Natural killer cell (primary cell): ENCODE results near the gene ZNF888. TPM values are rescaled to one million over a fixed set of nuclear protein-coding genes. Genes with fewer than 3 reads are reported as not detected.
A peak's percentile ranks its signal among the peaks of the same experiment; 100 is the strongest.

Source experiments
- ATAC-seq, 3 donors: fragments of 150-1000 bp in 2 of 3; fragments of 200-7000 bp in 1 of 3; cut with Tn5 transposase; 1 replicate in 1 of 3; 2 replicates in 2 of 3; pipeline ENCODE4 v1.10.0; 2021; ENCODE audit warnings: mild to moderate bottlenecking in 2 of 3, moderate library complexity in 2 of 3
- DNase-seq, 2 donors: peaks; one replicate each; pipeline versions ENCODE4 v3.0.0 to v3.0.0-alpha.2; 2013 to 2021; ENCODE audit warnings: mixed read lengths in 1 of 2
- H3K27ac ChIP-seq: one replicate; pipeline ENCODE4 v1.5.1; 2013; ENCODE audit warnings: mild to moderate bottlenecking, low read length
- H3K27me3 ChIP-seq: one replicate; pipeline ENCODE4 v1.6.1; 2013; ENCODE audit warnings: low read length; ENCODE audit not compliant: control insufficient read depth, insufficient read depth
- H3K36me3 ChIP-seq: one replicate; pipeline ENCODE4 v1.6.1; 2013; ENCODE audit warnings: low read length; ENCODE audit not compliant: control insufficient read depth, insufficient read depth
- H3K4me1 ChIP-seq: one replicate; pipeline ENCODE4 v1.6.1; 2013; ENCODE audit warnings: low read length; ENCODE audit not compliant: control insufficient read depth, insufficient read depth
- H3K4me3 ChIP-seq: one replicate; pipeline ENCODE4 v1.5.1; 2013; ENCODE audit warnings: low read length
- H3K9me3 ChIP-seq: one replicate; pipeline ENCODE4 v1.6.1; 2013; ENCODE audit warnings: low read length; ENCODE audit not compliant: control insufficient read depth, insufficient read depth
- H3K27ac Mint-ChIP-seq, 2 donors: one replicate each; pipeline ENCODE4 v1.8.0; 2022; ENCODE audit warnings: mild to moderate bottlenecking in 2 of 2, mixed read lengths in 2 of 2, moderate library complexity in 1 of 2
- H3K27me3 Mint-ChIP-seq, 2 donors: one replicate each; pipeline ENCODE4 v1.8.0; 2022; ENCODE audit warnings: low read depth in 2 of 2, mixed read lengths in 2 of 2
- H3K36me3 Mint-ChIP-seq: one replicate; pipeline ENCODE4 v1.8.0; 2022; ENCODE audit warnings: mixed read lengths
- H3K4me1 Mint-ChIP-seq, 2 donors: one replicate each; pipeline ENCODE4 v1.8.0; 2022; ENCODE audit warnings: mixed read lengths in 2 of 2
- H3K4me3 Mint-ChIP-seq: one replicate; pipeline ENCODE4 v1.8.0; 2022; ENCODE audit warnings: mild to moderate bottlenecking, moderate library complexity, mixed read lengths
- H3K9me3 Mint-ChIP-seq, 2 donors: one replicate each; pipeline ENCODE4 v1.8.0; 2022; ENCODE audit warnings: mixed read lengths in 2 of 2
- CTCF ChIP-seq: fragments of 200-600 bp; IDR thresholded peaks from one replicate; pipeline ENCODE4 v1.8.0; 2022; ENCODE audit warnings: antibody characterized with exemption
- WGBS: methylation state at CpG from one replicate; pipeline ENCODE4 v1.1.7; 2013; ENCODE audit warnings: missing lambda C conversion rate; ENCODE audit not compliant: insufficient coverage; 5-methylcytosine and 5-hydroxymethylcytosine counted together
- intact Hi-C: fragments of 100-400 bp; cut with micrococcal nuclease; formaldehyde crosslinking; loops from one replicate; pipeline ENCODE4 v1.14.2; 2022
- total RNA-seq, 4 donors: library from RNA; stranded (reverse); fragments of 120-200 nt in 1 of 4; gene quantifications; one replicate each; pipeline versions ENCODE4 v1.2.3 to v1.2.4, GENCODE V29; 2013 to 2022

ZNF888 gene
- 10 to 100 TPM in 1 of 3 donors, 1 to 10 TPM in 2; 5.1 to 13.5 (median 8.0) TPM for total RNA-seq
- total RNA-seq (2013), result 11.3 TPM

- H3K27me3 Mint-ChIP-seq, result no peaks in the 10 kb centered on the region
- peak within 1 kb of the TSS; percentile 57 to 80 for H3K27ac Mint-ChIP-seq
- no peak for TF ChIP-seq CTCF
- Histone ChIP-seq H3K4me3 (peak within 1 kb of the TSS; percentile 76), H3K36me3 (peaks cover 2% of the 10 kb centered on the region), H3K4me1 (peaks cover 19% of the 10 kb centered on the region), H3K27me3 (no peaks in the 10 kb centered on the region), H3K27ac (peak within 1 kb of the TSS; percentile 69), H3K9me3 (no peaks in the 10 kb centered on the region)
- 2% methylated on average over 53 of the region's 55 CpGs for WGBS
- intact Hi-C loops, result loop anchor here (1.0 to 2.0 kb wide), 2 partner anchors 19 to 26 kb away; partner anchors contain the start of gene ZNF320
- H3K4me1 Mint-ChIP-seq, result peaks cover 16 to 29% of the 10 kb centered on the region in 2 donors
- H3K4me3 Mint-ChIP-seq, result peak within 1 kb of the TSS; percentile 89
- H3K36me3 Mint-ChIP-seq, result no peaks in the 10 kb centered on the region
- ATAC-seq (peak; percentile 100), DNase-seq (peak; percentile 84 to 88)
- no peaks in the 10 kb centered on the region for H3K9me3 Mint-ChIP-seq
Observed at GRCh38 chr19:52922841-52923777, at the start of gene ZNF888. ZNF888 (minus strand) TSS chr19:52923428; CDS start chr19:52917873, 5,555 bp downstream.

DNA sequence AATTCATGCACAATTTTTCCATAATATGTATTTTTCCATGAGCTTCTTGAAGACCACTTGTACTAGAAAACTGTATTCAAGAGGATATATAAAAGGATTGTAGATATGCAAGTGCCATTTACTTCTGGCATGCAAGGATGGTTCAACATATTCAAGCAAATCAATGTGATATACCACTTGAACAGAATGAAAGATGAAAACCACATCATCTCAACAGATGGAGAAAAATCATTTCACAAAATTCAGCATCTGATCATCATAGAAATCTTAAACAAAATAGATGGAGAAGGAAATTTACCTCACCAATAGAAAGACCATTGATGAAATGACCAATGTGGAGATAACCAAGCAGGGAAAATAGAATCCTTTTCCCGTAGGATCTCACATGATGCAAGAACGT lies 44.5 kb upstream of the ZNF888 start:
- H3K36me3 Mint-ChIP-seq, result peaks cover 35% of the 10 kb centered on the region
- DNase-seq, result no peak

DNA sequence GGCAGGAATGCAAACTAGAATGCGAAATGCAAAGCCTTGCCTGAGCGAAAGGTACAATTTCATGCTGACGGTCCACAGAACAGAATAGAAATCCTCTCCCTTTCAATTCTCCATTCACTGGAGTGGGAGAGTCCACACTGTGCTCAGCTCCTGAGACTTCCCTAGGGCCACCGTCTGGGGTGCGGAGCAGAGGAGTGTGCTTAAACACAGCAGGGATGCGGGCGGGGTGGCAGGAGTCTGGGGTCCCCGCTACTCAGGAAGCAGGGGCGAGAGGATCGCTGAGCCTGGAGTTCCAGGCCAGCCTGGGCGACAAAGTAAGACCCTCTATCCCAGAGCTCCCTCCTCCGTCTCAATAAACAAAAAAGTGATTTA lies 40.0 kb upstream of the ZNF888 start:
- peaks cover 14% of the 10 kb centered on the region for H3K4me1 ChIP-seq
- H3K27me3 ChIP-seq, result no peaks in the 10 kb centered on the region
- H3K4me3 Mint-ChIP-seq, result peak overlapping the region; percentile 93
- no peaks in the 10 kb centered on the region for H3K27me3 Mint-ChIP-seq
- peak overlapping the region; percentile 68 for H3K4me3 ChIP-seq
- peak in 2 of 3 donors; percentile 4 to 7 for ATAC-seq
- H3K36me3 Mint-ChIP-seq, result peaks cover 20% of the 10 kb centered on the region
- DNase-seq, result no peak
- H3K27ac ChIP-seq, result peak overlapping the region; percentile 59
- H3K27ac Mint-ChIP-seq, result peak overlapping the region; percentile 89 to 93
- WGBS, result 7% methylated on average over 12 of the region's 12 CpGs
- TF ChIP-seq CTCF, result no peak
- intact Hi-C loops, result loop anchor here (2.0 to 10.0 kb wide), 2 partner anchors 140 to 178 kb away; partner anchors contain the start of genes ZNF160 and ZNF600
- H3K9me3 Mint-ChIP-seq, result peaks cover 0 to 2% of the 10 kb centered on the region in 2 donors
- H3K4me1 Mint-ChIP-seq, result peaks cover 34% of the 10 kb centered on the region in 2 donors
- peaks cover 31% of the 10 kb centered on the region for H3K9me3 ChIP-seq
- H3K36me3 ChIP-seq, result peaks cover 9% of the 10 kb centered on the region

More for the DNA sequence above, 44.5 kb upstream of the ZNF888 start:
- no peak for ATAC-seq
- H3K4me3 Mint-ChIP-seq, result no peak overlapping the region
- Histone ChIP-seq H3K36me3 (no peaks in the 10 kb centered on the region), H3K27ac (no peak overlapping the region), H3K9me3 (peaks cover 9% of the 10 kb centered on the region), H3K4me1 (peaks cover 4% of the 10 kb centered on the region), H3K4me3 (no peak overlapping the region), H3K27me3 (no peaks in the 10 kb centered on the region)
- 94% methylated on average over 2 of the region's 2 CpGs for WGBS
- peaks cover 9 to 11% of the 10 kb centered on the region in 2 donors for H3K4me1 Mint-ChIP-seq
- no peaks in the 10 kb centered on the region for H3K27me3 Mint-ChIP-seq
- intact Hi-C loops, result loop anchor here (10.0 kb wide), 1 partner anchor 183 kb away; the partner anchor contains the start of gene ZNF600
- TF ChIP-seq CTCF, result no peak
- peaks cover 4% of the 10 kb centered on the region in 2 donors for H3K9me3 Mint-ChIP-seq
- no peak overlapping the region for H3K27ac Mint-ChIP-seq
